Measurements from ENCODE around the gene MKRN2.

MKRN2 gene

DNA sequence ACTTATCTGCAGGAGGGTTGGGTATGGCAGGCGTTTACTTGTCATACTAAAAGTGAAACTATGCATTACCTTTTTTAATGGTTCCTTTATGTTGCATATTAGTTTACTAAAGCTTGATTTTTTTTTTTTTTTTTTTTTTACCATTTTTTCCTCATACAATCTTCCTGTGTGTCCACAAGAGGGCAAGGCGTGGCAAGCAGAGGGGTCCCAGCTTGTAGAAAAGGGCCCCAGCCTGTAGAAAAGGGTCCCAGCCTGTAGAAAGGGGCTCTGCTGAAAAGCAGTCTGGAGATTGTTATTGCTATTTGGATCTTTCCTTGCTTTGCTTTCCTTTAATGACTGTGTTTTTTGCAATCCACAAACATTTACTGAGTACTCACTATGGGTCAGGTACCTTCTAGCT is 21.9 kb downstream of the MKRN2 start:
- TF ChIP-seq, protein P1, sequence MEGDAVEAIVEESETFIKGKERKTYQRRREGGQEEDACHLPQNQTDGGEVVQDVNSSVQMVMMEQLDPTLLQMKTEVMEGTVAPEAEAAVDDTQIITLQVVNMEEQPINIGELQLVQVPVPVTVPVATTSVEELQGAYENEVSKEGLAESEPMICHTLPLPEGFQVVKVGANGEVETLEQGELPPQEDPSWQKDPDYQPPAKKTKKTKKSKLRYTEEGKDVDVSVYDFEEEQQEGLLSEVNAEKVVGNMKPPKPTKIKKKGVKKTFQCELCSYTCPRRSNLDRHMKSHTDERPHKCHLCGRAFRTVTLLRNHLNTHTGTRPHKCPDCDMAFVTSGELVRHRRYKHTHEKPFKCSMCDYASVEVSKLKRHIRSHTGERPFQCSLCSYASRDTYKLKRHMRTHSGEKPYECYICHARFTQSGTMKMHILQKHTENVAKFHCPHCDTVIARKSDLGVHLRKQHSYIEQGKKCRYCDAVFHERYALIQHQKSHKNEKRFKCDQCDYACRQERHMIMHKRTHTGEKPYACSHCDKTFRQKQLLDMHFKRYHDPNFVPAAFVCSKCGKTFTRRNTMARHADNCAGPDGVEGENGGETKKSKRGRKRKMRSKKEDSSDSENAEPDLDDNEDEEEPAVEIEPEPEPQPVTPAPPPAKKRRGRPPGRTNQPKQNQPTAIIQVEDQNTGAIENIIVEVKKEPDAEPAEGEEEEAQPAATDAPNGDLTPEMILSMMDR (IDR thresholded peaks at IDR 0.05; ENCODE audit: low read depth, low read length), result no peak
- no peak overlapping the region for H3K4me3 ChIP-seq (ENCODE audit: low read depth, low read length)

DNA sequence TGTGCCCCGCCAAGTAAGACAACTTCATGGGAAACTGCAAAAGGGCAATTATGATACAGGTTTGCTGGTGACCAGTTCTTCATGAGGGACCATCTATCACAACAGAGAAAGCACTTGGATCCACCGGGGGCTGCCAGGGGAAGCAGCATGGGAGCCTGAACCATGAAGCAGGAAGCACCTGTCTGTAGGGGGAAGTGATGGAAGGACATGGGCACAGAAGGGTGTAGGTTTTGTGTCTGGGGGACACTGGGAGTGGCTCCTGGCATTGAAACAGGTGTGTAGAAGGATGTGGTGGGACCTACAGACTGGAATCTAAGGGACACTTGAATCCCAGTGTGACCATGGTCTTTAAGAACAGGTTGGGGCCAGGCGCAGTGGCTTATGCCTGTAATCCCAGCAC is 22.6 kb downstream of the MKRN2 start:
- H3K4me3 ChIP-seq (ENCODE audit: low read depth, low read length), result no peak overlapping the region
- TF ChIP-seq, protein P1 (IDR thresholded peaks at IDR 0.05; ENCODE audit: low read depth, low read length), result no peak

DNA sequence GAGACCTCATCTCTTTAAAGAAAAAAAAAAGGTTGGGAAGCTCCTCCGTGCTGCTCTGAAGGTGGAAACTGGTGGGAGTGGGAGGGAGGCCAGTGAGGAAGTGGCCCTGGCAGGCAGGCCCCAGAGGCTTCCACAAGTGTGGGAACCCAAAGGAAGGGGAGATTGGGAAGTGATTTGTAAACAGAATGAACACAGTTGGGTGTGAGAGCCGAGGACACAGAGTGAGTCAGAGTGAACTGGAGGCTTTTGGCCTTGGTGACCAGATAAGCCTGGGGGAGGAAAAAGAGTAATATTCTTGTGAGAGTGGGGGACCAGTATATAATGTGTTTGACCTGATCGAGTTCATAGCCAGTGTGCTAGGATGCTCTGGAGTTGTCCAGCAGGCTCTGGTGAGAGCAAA is 23.0 kb downstream of the MKRN2 start:
- H3K4me3 ChIP-seq (ENCODE audit: low read depth, low read length), result no peak overlapping the region
- TF ChIP-seq, protein P1 (IDR thresholded peaks at IDR 0.05; ENCODE audit: low read depth, low read length), result no peak

DNA sequence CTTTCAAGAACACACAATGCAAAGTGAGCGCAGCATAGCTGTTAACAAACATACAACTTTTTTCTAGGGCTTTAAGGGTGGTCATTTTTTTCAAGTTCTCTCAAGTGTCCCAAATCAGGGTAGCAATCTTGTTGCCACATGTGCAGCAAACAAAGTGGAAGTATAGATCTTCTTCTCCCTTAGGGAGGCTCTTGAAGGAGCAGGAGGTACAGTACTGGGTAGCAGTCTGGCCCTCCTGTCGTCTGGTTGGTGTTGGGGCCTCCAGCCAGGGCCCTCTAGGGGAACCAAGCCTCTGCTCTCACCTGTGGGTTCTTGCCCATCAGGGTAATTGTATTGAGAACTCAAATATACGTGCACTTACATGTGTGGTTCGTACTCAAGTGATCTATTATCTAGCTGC is 25.8 kb downstream of the MKRN2 start:
- TF ChIP-seq, protein P1 (IDR thresholded peaks at IDR 0.05; ENCODE audit: low read depth, low read length), result no peak
- H3K4me3 ChIP-seq (ENCODE audit: low read depth, low read length), result no peak overlapping the region

DNA sequence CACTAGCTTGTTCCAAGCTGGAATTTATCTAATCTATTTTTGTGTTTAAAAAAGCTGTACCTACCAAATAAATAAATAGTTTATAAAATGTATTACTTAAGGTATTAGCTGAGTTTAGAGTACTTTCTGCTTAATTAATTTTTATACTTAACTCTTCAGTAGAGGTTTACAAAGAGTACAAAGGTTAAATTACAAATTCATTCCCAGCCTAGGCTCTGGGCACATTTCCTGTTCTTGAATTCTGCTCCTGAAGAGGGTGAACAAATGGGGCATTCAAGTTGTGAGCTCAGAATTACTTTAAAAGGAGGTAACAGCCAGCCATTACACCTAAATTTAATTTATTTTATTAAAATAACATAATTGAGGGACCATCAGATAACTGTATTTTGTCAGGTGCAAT is 26.4 kb downstream of the MKRN2 start:
- H3K4me3 ChIP-seq (ENCODE audit: low read depth, low read length), result no peak overlapping the region
- TF ChIP-seq, protein P1 (IDR thresholded peaks at IDR 0.05; ENCODE audit: low read depth, low read length), result no peak

DNA sequence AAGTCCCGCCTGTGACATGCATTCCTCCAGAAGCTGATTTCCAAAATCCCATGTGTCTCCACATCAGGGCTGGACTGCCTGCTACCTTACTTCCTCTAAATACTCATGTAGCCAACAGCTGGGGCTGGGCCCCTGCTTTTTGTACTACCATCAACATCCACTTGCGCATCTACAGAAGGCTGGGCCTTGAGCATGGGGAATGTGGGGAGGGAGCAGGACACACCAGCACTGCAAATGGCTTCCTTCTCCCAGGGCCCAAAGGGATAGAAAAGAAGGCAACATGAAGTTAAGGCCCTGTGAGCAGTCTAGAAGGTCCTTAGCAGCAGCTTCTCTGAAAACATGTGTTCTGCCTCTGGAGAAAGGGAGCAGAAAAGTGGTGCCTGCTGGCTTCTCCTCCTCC is 27.2 kb downstream of the MKRN2 start:
- TF ChIP-seq, protein P1 (IDR thresholded peaks at IDR 0.05; ENCODE audit: low read depth, low read length), result no peak

DNA sequence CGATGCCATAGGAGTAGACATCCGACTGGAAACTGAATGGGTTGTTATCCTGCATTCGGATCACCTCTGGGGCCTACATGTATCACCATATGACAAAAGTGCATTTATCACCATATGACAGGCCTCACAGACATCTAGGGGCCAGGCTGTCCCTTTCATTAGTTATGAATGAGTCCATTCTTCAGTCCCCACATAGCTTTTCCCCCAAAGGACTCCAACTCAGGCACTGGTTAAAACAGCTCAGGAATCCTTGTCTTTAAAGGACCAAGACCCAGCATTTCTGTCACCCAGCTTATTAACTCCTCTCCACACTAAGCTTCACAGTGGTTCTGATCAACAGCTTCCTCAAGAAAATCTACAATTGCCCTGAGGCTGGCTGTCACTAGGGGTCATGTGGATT is 28.3 kb downstream of the MKRN2 start:
- H3K4me3 ChIP-seq (ENCODE audit: low read depth, low read length), result peak overlapping the region; percentile 50
- TF ChIP-seq, protein P1 (IDR thresholded peaks at IDR 0.05; ENCODE audit: low read depth, low read length), result no peak

More for the DNA sequence above, 27.2 kb downstream of the MKRN2 start:
- peak overlapping the region; percentile 50 for H3K4me3 ChIP-seq (ENCODE audit: low read depth, low read length)
